A673 (cell line): ENCODE measurements around the gene MACROH2A2.

Source experiments
- EZH2 ChIP-seq: fragments of 200-600 bp; sonication (generic); IDR thresholded peaks from 2 replicates; pipeline ENCODE4 v1.6.1; 2017; ENCODE audit warnings: borderline replicate concordance, low read depth, mild to moderate bottlenecking, mixed read lengths, antibody characterized with exemption, low read length; ENCODE audit not compliant: poor library complexity, severe bottlenecking
- TF ChIP-seq, protein P1 (sequence below): fragments of 300-800, 200-600 bp; sonication (generic); conservative IDR thresholded peaks from 2 replicates; pipeline ENCODE4 v1.5.1; 2017; ENCODE audit warnings: low read depth, mild to moderate bottlenecking, antibody characterized with exemption, low read length, moderate library complexity, mixed read lengths

DNA sequence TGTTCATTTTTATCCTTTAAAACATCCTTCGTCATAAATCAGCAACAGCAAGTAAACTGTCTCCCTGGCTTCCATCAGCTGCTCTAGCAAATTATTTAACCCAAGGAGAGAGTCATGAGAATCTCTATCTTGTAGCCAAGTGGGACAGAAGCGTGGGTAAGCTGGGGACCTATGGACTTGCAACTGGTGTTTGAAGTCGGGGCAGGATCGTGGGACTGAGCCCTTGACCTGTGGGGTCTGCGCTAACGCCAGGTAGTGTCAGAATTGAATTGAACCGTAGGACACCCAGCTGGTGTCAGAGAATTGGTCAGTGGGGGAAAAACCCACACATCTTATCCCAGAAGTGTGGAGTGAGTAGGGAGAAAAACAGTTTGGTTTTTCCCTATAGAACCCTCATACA is 66.6 kb downstream of the MACROH2A2 start:
- TF ChIP-seq, protein P1, sequence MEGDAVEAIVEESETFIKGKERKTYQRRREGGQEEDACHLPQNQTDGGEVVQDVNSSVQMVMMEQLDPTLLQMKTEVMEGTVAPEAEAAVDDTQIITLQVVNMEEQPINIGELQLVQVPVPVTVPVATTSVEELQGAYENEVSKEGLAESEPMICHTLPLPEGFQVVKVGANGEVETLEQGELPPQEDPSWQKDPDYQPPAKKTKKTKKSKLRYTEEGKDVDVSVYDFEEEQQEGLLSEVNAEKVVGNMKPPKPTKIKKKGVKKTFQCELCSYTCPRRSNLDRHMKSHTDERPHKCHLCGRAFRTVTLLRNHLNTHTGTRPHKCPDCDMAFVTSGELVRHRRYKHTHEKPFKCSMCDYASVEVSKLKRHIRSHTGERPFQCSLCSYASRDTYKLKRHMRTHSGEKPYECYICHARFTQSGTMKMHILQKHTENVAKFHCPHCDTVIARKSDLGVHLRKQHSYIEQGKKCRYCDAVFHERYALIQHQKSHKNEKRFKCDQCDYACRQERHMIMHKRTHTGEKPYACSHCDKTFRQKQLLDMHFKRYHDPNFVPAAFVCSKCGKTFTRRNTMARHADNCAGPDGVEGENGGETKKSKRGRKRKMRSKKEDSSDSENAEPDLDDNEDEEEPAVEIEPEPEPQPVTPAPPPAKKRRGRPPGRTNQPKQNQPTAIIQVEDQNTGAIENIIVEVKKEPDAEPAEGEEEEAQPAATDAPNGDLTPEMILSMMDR: no peak
- no peak for TF ChIP-seq EZH2
